HG02943 (cell line): ENCODE data around the gene GPC3.
"Not testable (repeated sequence)": the region's sequence is repeated elsewhere in the genome, so short reads cannot be mapped to it uniquely, and the experiment has no call there.

Experiments used
- ATAC-seq: cut with Tn5 transposase; IDR thresholded peaks from one replicate; pipeline ENCODE4 v1.9.1; 2021; ENCODE audit warnings: mild to moderate bottlenecking, low read depth, moderate library complexity; ENCODE audit not compliant: unreplicated experiment

Gene GPC3

GRCh38 chrX:133905305-133905704, 80.1 kb downstream of the GPC3 start:
- ATAC-seq, result no peak

GRCh38 chrX:133897593-133898163, 87.7 kb downstream of the GPC3 start:
- ATAC-seq, result no peak

- no peak for ATAC-seq
Observed at GRCh38 chrX:133892337-133892736, 93.1 kb downstream of the GPC3 start.

DNA sequence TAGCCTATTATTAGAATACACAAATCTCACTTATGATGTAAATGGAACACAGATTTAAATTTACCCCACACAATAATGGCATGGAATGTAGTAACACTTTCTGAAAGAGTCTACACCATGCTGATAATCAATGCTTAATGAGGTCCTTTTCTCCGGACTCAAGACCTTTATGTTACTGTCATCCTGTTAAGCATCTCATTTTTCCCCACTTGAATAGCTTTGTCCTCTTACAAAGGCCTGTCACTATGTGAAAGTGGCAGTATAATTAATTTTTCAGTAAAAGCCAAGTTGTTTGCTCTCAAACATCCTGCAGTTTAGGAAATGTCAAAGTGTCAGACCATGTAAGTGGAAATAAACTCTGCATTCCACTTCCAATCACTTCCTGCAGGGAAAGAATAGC, 96.4 kb downstream of the GPC3 start:
- no peak for ATAC-seq

GRCh38 chrX:133888084-133888483, 97.3 kb downstream of the GPC3 start:
- not testable (repeated sequence) for ATAC-seq

DNA sequence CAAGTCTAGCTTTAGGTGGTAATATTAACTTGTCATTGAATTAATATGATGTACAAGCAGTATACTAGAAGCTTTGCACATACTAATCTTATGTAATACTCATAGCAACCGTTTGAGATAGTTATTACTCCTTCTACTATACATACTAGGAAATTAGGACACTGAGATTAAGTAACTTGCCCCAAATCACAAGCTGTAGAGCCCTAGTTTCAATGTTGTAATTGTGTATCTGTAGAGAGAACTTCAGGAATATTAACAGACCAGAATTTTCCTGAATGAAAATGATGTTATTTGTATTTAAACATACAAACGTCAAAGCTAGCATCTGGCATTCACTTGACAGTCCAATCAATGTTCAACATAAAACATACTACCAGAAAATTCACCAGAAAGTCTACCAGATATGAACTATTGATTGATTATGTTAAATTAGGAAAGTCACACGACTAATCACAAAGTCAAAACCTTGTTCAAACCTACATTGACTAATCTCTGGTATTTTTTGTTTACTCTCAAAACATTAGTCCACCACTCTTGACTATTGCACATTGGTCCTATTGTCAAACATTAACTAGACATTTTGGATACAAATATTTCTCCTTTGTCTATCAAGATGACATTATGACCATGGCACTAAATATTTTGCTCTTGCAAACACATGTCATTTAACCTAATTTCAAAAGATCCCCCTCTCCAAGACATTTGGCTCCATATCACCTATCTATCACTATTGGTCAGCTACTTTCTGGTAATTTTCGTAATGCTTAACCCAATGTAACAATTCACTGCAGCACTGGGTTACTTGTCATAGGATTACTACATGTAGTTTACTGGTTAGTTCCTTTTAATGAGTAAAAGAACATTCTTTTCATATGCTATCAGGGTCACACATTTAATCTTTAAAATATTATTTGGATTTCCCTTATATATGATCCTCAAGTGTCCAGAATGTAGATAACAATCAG, 100.7 kb downstream of the GPC3 start:
- no peak for ATAC-seq

- ATAC-seq, result no peak
Observed at GRCh38 chrX:133881893-133882292, 103.5 kb downstream of the GPC3 start.

GRCh38 chrX:133881007-133881406, 104.4 kb downstream of the GPC3 start:
- ATAC-seq, result no peak

DNA sequence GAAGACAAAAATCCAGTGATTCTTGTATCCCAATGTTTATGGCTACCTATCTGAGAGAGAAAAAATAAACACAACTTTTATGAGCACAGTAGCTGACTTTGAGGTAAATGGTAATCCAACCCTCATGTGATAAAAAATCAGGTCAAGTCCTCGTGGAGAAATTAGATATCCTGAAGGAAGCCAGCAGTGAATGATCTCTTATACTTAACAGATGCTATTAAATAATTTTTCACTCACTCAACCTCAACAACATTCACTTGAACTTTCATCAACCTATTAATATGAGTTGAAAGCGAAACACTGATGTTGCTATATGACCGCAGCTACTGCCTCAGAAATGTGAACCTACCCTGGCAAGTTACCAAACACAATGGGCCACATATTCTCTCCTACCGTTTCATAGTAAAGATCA, 105.4 kb downstream of the GPC3 start:
- no peak for ATAC-seq

- no peak for ATAC-seq
Observed at GRCh38 chrX:133878710-133879109, 106.7 kb downstream of the GPC3 start.

DNA sequence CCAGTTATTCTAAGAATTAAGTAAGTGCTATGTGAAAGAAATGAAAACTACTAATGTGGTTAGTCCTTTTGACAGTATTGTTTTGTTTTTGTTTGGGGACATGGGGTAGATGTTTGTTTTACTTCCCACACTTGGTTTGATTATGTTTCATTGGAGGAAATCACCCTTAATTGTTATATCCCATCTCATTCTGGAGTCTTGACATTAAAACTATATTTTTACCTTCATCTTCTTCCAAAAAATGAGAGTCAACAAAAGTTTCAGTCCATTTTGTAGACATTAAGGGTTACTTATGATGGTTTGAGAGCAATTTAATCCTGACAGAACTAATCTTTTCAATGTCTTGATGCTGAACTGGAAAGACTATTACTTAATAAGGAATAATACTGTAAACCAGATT, 108.7 kb downstream of the GPC3 start:
- ATAC-seq, result no peak

GRCh38 chrX:133869270-133869669, 116.1 kb downstream of the GPC3 start:
- no peak for ATAC-seq

DNA sequence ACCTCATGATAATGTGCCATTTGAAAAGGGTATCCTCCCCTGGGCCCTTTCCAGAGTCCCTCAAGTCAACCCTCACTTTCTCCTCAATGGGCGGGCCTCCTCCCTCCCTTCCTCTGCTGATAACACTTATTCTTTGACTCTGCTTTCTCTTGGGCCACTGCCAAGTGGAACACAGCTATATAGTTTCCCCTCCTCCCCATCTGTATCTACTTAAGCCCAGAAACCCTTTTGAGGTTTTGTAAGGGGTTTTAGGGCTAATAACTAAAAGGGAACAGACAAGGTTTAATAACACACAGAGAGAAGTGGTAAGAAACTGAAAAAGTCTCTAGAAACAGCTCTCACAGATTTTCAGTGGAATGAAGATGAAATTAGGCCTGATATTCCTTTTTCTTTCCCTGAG, 116.7 kb downstream of the GPC3 start:
- ATAC-seq, result no peak

DNA sequence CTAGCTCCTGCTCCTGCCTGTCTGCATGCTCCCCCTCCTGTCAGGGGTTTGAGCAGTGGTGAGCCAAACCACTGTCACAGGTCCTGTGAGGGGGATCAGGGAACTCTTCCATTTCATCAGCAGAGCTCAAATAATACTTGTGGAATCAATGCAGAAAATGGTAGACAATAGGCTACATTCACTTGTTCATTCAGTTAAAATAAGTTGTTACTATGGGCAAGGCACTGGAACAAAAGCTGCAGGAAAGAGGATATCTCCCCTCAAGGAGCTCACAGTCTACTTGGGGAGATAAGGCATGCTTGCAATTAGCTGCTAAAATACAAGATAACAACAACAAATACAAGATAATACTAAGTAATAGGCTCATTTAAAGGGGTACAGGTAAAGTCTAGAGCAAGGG, 117.1 kb downstream of the GPC3 start:
- no peak for ATAC-seq

DNA sequence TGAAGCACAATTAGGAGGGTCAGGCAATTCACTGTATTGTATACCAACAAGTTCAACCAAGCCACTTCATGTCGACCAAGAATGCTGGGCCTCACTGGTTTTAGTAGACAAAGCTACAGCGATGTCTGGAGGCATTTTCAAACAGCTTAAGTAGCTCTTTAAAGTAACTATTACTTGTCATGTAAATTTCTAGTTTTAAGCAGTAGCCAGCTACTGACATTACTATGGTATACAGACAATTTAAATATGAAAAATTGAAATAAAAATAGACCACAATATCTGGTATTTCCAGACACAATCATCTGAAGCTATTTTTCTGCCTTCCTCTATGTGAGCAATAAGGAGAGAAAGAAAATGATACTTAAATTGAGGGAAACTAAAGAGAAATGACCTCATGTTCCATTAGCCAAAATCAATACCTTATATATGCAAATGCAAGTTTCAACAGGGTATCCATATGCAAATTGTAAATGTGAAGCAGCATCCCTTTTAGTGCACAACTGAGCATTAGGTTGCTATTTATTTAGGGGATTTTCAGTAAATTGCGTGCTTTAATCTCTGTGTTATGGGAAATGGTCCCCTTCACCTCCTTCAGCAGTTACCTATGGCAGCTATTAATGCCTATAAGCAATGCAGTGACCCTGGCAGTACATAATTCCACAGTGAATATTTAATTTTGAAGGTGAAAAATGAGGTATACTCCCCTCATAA, 119.5 kb downstream of the GPC3 start:
- no peak for ATAC-seq

- no peak for ATAC-seq
Observed at GRCh38 chrX:133864236-133864635, 121.2 kb downstream of the GPC3 start.

- no peak for ATAC-seq
Observed at GRCh38 chrX:133859860-133860259, 125.5 kb downstream of the GPC3 start.

DNA sequence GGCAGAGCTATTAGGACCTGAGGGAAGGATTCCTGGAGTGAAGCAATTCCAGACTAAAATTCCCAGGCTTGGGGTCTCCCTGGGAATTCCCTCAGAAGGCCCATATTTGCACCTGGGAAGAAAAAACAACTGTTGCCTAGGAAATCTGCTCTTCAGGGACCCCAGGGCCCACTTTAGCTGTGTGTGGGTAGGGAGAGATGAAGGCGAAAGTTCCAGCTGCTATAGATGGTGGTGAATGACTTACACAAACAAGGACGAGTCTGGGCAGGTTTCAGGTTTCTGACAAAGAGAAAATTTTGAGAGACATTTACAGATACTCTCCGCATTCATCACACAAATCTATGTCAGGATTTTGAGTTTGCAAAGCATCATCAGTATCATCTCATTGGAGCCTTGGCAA, 126.1 kb downstream of the GPC3 start:
- ATAC-seq, result no peak

GRCh38 chrX:133857640-133858269, 127.6 kb downstream of the GPC3 start:
- ATAC-seq, result no peak

DNA sequence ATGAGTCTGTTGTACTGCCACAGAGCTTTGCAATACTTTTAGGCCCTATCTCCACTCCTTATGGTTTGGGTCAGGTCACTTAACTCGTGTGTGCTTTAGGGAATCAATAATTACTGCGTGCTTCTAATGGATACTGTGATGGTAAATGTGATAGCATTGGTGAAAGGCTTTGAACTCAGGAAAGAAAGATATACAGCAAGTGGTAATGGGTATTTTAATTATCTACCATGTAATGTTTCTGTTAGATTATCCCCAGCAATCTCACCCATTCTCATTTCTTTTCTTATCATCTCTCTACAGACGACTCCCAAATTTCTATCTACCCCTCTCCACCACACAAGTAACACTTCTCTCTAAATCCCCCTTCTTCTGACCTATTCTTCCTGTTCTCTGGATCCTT, 128.6 kb downstream of the GPC3 start:
- no peak for ATAC-seq

DNA sequence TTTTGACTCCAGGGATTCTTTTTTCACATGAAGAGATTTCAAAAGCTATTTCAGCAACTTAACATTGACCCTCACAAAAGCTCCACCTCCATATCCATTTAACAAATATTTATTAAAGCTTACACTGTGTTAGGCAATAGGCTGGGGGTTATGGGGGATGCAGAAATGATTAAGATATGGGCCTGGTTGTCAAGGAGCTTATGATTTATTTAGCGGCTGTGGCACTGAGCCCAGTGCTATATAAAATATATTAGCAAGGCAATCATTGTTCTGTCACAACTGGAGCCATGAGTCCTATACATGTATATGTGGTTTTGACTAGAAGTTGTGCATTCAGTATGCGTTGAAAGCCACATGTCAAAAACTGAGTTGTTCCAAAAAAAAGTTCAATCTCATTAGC, 131.1 kb downstream of the GPC3 start:
- no peak for ATAC-seq
